Lung (tissue), 12 donors: ENCODE measurements around the gene ZDHHC21. TPM values are rescaled to one million over a fixed set of nuclear protein-coding genes. Genes with fewer than 3 reads are reported as not detected.

Experiments used
- ATAC-seq: fragments of 200-7000 bp; cut with Tn5 transposase; one replicate; pipeline ENCODE4 v1.9.1; 2020; ENCODE audit warnings: moderate number of reproducible peaks; ENCODE audit not compliant: insufficient read depth, low FRiP score
- DNase-seq, 3 donors: peaks; one replicate each; pipeline ENCODE4 v3.0.0-alpha.2; 2013 to 2017
- H3K27ac ChIP-seq, 2 donors: one replicate each; pipeline ENCODE4 v1.5.1; 2013; ENCODE audit warnings: mild to moderate bottlenecking in 2 of 2, moderate library complexity in 2 of 2, control low read depth in 1 of 2, inconsistent platforms in 1 of 2, low read depth in 1 of 2, low read length in 1 of 2
- H3K27me3 ChIP-seq, 3 donors: one replicate each; pipeline ENCODE4 v1.5.1; 2013; ENCODE audit warnings: low read length in 2 of 3; ENCODE audit not compliant: control insufficient read depth in 3 of 3, insufficient read depth in 3 of 3
- H3K36me3 ChIP-seq, 4 donors: one replicate each; pipeline ENCODE4 v1.5.1; 2013; ENCODE audit warnings: low read length in 4 of 4, mild to moderate bottlenecking in 1 of 4, moderate library complexity in 1 of 4; ENCODE audit not compliant: control insufficient read depth in 4 of 4, insufficient read depth in 4 of 4
- H3K4me1 ChIP-seq, 5 donors: one replicate each; pipeline ENCODE4 v1.5.1; 2013; ENCODE audit warnings: low read length in 5 of 5, mild to moderate bottlenecking in 2 of 5, moderate library complexity in 1 of 5; ENCODE audit not compliant: control insufficient read depth in 5 of 5, insufficient read depth in 5 of 5
- H3K4me3 ChIP-seq: one replicate; pipeline ENCODE4 v1.5.1; 2013; ENCODE audit warnings: mild to moderate bottlenecking, control low read depth, moderate library complexity
- H3K9ac ChIP-seq, 2 donors: one replicate each; pipeline ENCODE4 v1.5.1; 2013; ENCODE audit warnings: low read length in 2 of 2, control low read depth in 1 of 2; ENCODE audit not compliant: insufficient read depth in 1 of 2
- H3K9me3 ChIP-seq, 4 donors: one replicate each; pipeline ENCODE4 v1.5.1; 2013; ENCODE audit warnings: low read length in 3 of 4, mild to moderate bottlenecking in 1 of 4, moderate library complexity in 1 of 4; ENCODE audit not compliant: control insufficient read depth in 4 of 4, insufficient read depth in 3 of 4
- whole genome bisulfite sequencing, 2 donors: extraction: QIAGEN DNeasy Blood & Tissue Kit; methylation state at CpG; one replicate each; pipeline ENCODE4 v1.1.7; 2013; 5-methylcytosine and 5-hydroxymethylcytosine counted together
- polyA plus RNA-seq, 2 donors: library from polyadenylated mRNA; stranded (reverse); fragments of 200-250 nt; gene quantifications; one replicate each; pipeline ENCODE4 v1.2.1, GENCODE V29; 2013
- total RNA-seq, 2 donors: library from RNA; depleted of rRNA in 1 of 2; stranded (reverse); fragments of >200 nt in 1 of 2; gene quantifications; one replicate each; pipeline ENCODE4 v1.2.1, GENCODE V29; 2014 to 2021
- TF ChIP-seq, protein P1 (sequence below): IDR thresholded peaks from 2 replicates; pipeline ENCODE4 v1.5.1; 2012; ENCODE audit warnings: mild to moderate bottlenecking; ENCODE audit errors: control extremely low read depth, extremely low read depth
- donor health status: control.
- donor health status: control.
- donor health status: Bipolar disorder and iron deficiency.
- donor health status: healthy.
- donor health status: DM: yes; HTN: yes; CAD: no.

ZDHHC21 gene
- total and polyA plus RNA-seq, 4 donors = 4.3 to 54.7 (median 15.2) TPM

GRCh38 chr9:14574173-14574572 is 119.1 kb downstream of the ZDHHC21 start:
- 53 to 71% methylated on average over 1 of the region's 1 CpG for WGBS, 2 donors
- Histone ChIP-seq H3K36me3 (no peaks in the 10 kb centered on the region), H3K9me3 (peaks cover 0 to 3% (median 0%) of the 10 kb centered on the region in 4 donors), H3K27ac (no peak overlapping the region), H3K9ac (no peak overlapping the region), H3K4me1 (no peaks in the 10 kb centered on the region), H3K27me3 (no peaks in the 10 kb centered on the region), H3K4me3 (no peak overlapping the region)
- TF ChIP-seq, protein P1, sequence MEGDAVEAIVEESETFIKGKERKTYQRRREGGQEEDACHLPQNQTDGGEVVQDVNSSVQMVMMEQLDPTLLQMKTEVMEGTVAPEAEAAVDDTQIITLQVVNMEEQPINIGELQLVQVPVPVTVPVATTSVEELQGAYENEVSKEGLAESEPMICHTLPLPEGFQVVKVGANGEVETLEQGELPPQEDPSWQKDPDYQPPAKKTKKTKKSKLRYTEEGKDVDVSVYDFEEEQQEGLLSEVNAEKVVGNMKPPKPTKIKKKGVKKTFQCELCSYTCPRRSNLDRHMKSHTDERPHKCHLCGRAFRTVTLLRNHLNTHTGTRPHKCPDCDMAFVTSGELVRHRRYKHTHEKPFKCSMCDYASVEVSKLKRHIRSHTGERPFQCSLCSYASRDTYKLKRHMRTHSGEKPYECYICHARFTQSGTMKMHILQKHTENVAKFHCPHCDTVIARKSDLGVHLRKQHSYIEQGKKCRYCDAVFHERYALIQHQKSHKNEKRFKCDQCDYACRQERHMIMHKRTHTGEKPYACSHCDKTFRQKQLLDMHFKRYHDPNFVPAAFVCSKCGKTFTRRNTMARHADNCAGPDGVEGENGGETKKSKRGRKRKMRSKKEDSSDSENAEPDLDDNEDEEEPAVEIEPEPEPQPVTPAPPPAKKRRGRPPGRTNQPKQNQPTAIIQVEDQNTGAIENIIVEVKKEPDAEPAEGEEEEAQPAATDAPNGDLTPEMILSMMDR = no peak
- DNase-seq (no peak), ATAC-seq (no peak)

DNA sequence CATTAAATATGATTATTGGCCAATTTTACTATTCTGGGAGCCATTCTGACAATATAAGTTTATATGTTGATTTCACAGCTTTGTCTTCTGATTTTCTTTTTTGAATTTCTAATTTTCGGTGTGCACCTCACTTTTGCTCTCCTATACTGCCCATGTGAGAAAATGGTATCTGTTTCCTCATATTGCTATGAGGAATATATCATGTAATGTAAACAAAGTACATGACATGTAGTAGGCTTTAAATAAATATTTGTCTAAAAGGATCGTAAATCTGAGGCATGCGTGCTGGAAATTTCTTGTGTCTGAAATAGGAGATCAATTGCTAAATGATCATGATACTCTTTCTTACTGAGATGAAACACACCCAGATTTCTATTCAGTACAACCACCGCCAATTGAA is 119.9 kb downstream of the ZDHHC21 start:
- Histone ChIP-seq H3K27ac (no peak overlapping the region), H3K27me3 (no peaks in the 10 kb centered on the region), H3K4me1 (no peaks in the 10 kb centered on the region), H3K9me3 (peaks cover 0 to 3% (median 0%) of the 10 kb centered on the region in 4 donors), H3K9ac (no peak overlapping the region), H3K36me3 (no peaks in the 10 kb centered on the region), H3K4me3 (no peak overlapping the region)
- WGBS, 2 donors = 81 to 82% methylated on average over 4 of the region's 4 CpGs
- DNase-seq = no peak
- ATAC-seq = no peak
- TF ChIP-seq, protein P1 = no peak

GRCh38 chr9:14565352-14566016 is 127.7 kb downstream of the ZDHHC21 start:
- ATAC-seq (no peak), DNase-seq (no peak)
- no peaks in the 10 kb centered on the region for H3K27me3 ChIP-seq
- H3K27ac ChIP-seq = no peak overlapping the region
- H3K36me3 ChIP-seq = no peaks in the 10 kb centered on the region
- no peak overlapping the region for H3K9ac ChIP-seq
- TF ChIP-seq, protein P1 = no peak
- H3K9me3 ChIP-seq = no peaks in the 10 kb centered on the region
- H3K4me3 ChIP-seq = no peak overlapping the region
- 64 to 83% methylated on average over 4 of the region's 4 CpGs for WGBS, 2 donors
- H3K4me1 ChIP-seq = no peaks in the 10 kb centered on the region
